Activated T-helper 1 cell treated with anti-CD3 and anti-CD28 coated beads, Interleukin-2, amount 50 U/mL, for 16 hours (primary cell): Measurements from ENCODE around the gene NF2.
"Not testable (repeated sequence)": the region's sequence is repeated elsewhere in the genome, so short reads cannot be mapped to it uniquely, and the experiment has no call there.

Experiments used
- DNase-seq, 2 donors: peaks; one replicate each; pipeline ENCODE4 v3.0.0-alpha.2; 2020; ENCODE audit warnings: low read depth in 1 of 2, low spot score in 1 of 2

NF2 gene

DNA sequence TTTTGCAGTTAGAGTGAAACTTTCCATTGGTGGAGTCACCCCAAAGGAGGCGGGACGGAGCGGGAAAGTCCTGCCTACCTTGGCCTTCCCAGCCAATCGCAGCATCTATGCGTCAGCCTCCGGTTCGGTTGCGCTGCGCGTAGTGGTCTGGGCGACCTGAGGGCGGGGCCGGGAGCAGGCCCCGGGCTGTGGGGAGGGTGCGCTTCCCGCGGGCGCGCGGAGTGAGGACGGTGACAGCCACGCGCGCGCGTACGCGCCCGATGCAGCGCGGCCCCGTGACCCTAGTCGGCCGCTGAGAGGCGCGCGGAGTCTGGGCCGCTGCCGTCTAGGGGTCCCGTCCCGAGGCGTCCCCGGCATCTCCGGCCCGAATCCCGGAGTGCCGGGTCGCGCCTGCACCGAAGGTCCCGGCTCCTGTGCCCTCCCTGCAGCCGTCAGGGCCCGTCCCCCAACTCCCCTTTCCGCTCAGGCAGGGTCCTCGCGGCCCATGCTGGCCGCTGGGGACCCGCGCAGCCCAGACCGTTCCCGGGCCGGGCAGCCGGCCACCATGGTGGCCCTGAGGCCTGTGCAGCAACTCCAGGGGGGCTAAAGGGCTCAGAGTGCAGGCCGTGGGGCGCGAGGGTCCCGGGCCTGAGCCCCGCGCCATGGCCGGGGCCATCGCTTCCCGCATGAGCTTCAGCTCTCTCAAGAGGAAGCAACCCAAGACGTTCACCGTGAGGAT is at the start of gene NF2:
TSS of gene NF2 (plus strand) at position 276 of the 718 bp plus-strand sequence. CDS start at position 642, 366 bp downstream.
- DNase-seq, result peak; percentile 93 to 97

DNA sequence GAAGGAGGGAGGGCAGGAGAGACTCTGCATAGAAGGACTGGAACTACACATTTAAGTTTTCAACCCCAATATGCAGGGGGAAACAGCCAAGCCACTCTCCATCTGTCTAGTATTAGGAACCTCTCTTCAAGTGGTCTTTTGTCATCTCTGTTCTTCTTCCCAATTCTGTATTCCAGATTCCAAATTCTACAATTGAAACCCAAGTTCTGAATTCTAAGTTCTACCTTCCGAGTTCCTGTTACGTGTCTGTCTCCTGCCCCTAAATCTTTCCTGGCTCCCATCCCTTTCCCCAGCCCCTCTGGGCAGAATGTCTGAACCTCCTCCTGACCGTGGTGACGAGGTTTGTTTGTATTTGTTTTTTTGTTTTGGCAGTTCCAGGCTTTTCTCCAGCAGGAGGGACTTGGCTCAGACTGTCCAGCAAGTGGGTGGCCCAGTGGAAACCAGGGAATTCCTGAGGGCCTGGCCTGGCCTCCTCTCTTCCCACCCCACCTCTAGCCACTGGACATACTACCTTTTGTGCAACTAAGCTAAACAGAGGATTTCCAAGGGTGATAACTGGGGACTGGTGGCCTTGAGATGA is 48.3 kb upstream of the NF2 start:
- DNase-seq, result no peak

DNA sequence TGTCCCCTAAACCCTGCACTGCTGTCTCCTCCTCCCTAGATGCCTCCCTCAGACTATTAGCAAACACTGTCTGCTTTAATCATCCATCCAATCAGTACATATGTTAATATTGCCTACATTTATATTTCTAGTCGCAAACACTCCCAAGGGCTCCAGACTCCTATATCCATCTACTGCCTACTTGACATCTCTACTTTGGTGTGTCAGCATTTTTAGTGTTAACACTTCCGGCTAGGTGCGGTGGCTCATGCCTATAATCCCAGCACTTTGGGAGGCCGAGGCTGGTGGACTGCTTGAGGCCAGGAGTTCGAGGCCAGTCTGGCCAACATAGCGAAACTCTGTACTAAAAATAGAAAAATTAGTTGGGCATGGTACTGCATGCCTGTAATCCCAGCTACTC is 44.4 kb upstream of the NF2 start:
- DNase-seq, result no peak

DNA sequence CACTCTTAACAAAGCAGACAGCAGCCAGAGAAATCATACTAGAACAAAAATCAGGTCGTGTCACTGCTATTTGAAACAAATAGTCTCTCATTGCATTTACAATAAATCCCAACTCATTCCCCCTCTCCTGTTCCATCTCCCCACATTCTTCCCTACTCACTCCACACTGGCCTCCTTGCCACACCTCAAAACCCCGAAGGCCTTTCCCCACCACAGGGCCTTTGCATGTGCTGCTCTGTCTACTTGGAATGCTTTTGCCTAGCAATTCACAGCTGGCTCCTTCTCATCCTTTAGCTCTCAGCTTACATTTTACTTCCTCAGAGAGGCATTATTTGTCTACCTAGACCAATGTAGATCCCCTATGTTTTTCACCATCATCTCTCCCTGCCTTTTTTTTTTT is 43.6 kb upstream of the NF2 start:
- no peak for DNase-seq

DNA sequence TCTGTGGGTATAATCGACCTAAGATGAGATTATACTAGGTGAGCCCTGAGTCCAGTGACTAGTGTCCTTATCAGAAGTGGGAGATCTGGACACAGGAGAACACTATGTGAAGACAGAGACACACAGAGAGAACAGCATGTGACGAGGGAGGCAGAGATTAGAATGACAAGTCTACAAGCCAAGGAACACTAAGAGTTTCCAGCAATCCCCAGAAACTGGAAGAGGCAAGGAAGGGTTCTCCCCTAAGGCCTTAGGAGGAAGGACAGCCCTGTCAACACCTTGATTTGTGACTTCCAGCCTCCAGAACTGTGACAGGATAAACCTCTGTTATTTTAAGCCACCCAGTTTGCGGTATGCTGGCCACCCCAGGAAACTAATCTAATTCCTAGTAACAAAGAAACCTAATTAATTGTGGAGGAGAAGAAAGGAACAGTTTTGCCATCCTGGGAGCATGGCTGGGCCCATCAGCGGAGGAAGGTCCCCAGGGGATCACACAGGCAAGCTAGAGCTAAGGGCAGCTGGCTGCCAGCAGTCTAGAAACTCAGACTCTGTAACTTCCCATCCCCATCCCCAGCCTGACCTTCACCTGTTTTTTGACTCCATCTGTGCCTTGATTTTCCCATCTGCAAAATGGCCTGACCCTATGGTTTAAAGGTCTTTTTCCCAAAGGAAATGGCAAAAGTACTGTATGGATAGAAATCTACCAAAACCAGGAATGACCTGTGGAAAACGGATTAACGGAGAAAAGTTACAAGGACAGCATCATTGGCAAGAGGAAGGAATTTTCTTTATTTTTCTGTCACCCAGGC is 39.6 kb upstream of the NF2 start:
- DNase-seq, result no peak

DNA sequence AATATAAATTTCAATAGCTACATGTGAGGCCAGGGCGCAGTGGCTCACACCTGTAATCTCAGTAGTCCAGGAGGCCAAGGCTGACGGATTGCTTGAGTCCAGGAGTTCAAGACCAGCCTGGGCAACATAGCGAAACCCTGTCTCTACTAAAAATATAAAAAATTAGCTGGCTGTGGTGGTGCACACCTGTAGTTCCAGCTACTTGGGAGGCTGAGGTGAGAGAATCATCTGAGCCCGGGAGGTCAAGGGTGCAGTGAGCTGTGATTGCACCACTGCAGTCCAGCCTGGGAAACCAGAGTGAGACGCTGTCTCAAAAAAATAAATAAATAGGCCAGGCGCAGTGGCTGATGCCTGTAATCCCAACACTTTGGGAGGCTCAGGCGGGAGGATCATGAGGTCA is 36.9 kb upstream of the NF2 start:
- not testable (repeated sequence) for DNase-seq

DNA sequence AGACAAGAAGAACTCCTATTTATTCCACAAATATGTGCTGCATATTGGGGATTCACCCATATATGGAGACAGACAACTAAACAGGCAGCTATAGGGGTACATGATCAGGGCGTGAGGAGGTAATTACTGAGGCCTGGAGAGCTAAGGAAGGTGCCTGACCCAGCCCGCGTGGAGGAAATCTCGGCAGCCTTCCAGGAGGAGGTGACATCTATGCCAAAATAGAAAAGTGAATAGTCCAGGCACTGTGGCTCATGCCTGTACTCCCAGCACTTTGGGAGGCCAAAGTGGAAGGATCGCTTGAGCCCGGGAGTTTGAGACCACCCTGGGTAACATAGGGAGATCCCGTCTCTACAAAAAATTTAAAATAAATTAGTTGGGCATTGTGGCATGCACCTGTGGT is 36.1 kb upstream of the NF2 start:
- DNase-seq, result no peak

DNA sequence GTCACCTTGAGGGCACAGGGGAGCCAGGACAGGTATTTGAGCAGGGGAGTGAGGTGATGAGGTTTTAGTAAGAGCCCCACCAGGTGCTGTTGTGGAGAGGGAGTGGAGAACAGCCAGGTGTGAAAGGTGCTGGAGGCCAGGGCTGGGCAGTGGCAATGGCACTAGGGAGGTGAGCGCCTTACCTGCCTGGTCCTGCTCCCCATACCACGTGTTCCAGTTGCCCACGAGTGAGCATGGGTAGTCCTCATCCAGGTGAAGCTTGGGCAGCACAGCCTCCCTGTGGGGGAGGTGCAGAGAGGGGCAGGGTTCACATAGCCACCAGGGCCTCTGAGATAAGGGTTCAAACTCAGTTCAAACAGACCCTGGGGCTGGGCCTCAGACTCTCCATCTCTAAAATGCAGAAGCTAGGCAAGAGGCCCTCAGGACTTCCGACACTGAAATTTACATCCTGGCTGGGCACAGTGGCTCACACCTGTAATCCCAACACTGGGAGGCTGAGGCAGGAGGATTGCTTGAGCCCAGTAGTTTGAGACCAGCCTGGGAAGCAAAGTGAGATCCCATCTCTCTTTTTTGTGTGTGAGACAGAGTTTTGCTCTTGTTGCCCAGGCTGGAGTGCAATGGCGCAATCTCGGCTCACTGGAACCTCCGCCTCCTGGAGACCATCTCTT is 34.3 kb upstream of the NF2 start:
- no peak for DNase-seq

DNA sequence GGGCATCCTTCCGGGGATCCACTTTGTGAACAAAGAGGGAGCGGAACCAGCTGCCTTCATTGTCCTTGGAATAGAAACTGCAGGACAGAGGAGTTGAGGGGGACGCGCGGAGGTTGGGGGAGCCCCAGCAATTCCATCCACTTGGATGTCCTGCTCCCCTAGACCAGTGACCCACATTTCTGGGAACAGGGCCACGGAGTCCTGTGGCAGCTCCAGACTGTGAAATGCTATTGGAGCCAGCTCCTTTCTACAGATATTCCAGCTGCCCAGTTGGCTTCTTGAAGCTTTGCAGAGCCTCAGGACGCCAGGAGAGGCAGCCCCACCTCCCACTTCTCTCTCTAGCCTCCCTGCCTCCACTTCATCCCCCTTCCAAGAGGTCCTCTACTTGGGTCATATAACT is 33.0 kb upstream of the NF2 start:
- DNase-seq, result no peak

DNA sequence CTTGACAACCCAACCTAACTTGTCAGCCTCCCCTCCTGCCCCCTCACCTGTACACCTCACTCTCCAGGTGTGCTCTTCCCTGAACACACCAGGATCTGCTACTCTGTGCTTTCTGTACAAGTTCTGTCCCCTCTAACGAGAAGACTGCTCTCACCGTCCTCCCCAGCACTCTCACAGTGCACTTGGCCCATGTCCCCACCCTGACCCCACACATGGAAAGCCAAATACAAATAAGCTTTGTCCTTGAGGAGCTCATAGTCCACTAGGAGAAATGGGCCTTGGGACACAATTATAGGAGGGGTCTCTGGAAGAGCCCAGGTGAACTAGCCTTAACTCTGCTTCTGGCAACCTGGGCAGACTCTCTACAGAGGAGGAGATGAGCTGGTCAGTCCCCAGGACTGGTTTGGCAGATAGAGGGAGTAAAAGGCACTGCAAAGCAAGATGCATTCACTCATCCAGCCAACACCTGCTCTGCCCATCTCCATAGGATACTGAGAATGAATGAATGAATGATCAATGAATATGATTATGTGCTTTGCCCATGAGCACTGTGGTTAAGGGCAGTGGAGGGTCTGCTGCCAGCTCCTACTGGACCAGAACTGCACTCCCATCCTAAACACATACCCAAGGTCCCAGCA is 32.4 kb upstream of the NF2 start:
- no peak for DNase-seq

DNA sequence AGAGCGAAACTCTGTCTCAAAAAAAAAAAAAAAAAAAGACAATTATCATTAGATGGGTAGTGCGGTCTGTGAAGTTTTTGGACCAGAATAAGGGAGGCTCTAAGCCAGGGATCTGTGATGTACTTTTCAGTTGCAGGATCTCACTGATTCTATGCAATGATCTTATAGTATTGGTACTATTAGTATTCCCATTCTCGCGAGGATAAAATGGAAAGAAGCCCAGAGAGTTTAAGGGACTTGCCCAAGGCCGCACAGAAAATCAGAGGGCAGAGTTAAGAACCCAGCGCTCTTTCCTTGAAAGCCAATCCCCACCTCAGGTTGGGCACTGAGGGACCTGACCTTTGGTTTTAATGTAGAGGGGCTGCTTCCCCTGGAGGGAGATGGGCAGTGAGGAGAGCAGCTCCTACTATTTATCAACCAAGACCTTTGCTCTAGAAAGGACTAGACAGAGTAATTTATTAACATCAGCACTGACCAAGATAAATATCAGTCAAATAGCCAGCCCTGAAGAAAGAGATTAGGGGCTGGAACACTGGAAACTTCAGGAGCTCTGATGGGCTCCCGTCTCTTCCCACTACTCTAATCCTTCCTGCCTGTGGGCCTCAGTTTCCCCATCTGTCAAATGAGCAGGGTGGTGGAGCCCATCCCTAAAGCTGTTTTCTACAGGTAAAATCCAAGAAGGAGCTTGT is 28.5 kb upstream of the NF2 start:
- DNase-seq, result no peak

DNA sequence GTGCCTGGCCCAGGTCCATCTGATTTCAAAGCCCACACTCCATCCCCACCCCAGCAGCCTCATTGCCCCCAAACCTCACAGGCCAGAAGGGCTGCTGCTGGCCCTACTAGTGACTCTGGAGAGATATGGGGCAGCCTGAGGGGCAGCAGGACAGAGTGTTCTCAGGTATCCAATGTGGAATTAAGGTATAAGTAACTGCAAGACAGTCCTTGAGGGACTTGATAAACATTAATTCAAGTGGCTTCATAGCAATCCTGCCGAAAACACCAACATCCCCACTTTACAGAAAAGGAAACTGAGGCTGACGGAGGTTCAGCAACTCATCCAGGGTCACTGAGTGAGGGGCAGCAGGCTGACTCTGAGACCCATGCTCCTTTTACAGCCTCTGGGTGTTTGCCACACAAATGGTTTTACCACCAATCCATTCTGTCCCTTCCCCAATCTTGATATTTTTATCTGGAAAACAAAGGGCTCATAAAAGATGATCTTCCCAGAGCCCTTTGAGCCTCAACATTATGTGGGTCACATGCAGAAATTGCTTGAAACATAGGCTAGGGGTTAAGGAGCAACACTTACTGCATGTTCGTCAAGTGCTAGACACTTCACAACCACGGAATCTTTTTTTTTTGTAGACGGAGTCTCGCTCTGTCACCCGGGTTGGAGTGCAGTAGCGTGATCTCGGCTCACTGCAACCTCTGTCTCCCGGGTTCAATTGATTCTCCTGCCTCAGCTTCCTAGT is 24.8 kb upstream of the NF2 start:
- DNase-seq, result no peak

DNA sequence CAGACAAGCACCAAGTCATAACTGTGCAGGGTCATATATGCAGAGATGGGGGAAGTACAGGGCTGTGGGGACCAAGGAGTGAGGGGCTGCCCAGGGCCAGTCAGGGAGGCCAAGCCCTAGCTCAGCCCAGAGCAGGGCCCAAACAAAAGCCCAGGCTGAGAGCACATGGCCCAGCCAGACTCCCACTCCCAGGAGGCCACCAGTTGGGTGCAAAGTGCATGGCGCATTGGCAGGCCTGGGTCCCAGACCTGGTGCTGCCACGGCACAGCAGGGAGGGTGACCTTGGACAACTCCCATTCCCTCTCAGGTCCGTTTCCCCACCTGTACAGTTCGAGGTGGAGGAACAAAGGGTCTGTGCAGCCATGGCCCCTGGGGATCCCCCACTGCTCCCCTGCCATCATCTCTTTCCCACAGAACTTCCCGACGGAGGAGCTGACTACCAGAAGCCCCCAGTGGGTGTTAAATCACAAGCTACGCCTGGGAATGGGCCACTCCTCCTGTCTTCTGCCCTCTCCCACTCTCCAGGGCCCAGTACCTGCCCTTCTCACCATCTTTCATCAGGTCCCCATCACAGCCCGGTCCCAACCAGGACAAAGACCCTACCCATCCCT is 23.1 kb upstream of the NF2 start:
- no peak for DNase-seq

DNA sequence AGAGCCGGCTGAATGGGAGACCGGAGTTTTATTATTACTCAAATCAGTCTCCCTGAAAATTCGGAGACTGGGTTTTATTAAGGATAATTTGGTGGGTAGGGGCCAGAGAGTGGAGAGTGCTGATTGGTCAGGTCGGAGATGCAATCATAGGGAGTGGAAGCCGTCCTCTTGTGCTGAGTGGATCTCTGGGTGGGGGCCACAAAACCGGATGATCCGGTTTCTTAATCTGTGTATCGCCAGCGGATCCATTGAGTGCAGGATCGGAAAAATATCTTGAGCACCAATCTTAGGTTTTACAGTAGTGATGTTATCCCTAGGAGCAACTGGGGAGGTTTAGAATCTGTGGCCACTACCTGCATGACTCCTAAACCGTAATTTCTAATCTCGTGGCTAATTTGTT is 21.6 kb upstream of the NF2 start:
- no peak for DNase-seq

DNA sequence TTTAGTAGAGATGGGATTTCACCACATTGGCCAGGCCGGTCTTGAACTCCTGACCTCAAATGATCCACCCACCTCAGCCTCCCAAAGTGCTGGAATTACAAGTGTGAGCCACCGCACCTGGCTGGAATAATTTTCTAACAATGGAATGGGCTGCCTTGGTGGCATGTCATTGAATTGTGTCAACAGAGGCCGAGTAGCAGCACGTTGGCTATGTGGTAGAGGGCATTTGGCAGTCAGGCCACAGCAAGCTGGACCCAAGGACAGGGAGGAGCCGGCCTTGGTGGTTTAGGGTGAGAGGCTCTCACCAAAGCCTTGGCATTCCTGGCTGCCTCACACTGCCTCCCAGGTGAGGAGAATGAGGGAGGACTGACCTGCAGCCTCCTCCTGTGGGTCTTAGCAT is 18.5 kb upstream of the NF2 start:
- DNase-seq, result no peak

DNA sequence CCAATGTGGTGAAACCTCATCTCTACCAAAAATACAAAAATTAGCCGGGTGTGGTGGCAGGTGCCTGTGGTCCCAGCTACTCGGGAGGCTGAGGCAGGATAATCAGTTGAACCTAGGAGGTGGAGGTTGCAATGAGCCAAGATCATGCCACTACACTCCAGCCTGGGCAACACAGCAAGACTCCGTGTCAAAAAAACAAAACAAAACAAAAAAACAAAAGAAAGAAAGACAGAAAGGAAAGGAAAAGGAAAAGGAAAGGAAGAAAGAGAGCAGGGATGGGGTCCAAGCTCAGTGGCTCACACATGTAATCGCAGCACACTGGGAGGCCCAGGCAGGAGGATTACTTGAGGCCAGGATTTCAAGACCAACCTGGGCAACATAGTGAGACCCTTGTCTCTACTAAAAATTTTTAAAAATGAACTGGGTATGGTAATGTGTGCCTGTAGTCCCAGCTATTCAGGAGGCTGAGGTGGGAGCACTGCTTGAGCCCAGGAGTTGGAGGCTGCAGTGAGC is 17.2 kb upstream of the NF2 start:
- DNase-seq, result not testable (repeated sequence)

DNA sequence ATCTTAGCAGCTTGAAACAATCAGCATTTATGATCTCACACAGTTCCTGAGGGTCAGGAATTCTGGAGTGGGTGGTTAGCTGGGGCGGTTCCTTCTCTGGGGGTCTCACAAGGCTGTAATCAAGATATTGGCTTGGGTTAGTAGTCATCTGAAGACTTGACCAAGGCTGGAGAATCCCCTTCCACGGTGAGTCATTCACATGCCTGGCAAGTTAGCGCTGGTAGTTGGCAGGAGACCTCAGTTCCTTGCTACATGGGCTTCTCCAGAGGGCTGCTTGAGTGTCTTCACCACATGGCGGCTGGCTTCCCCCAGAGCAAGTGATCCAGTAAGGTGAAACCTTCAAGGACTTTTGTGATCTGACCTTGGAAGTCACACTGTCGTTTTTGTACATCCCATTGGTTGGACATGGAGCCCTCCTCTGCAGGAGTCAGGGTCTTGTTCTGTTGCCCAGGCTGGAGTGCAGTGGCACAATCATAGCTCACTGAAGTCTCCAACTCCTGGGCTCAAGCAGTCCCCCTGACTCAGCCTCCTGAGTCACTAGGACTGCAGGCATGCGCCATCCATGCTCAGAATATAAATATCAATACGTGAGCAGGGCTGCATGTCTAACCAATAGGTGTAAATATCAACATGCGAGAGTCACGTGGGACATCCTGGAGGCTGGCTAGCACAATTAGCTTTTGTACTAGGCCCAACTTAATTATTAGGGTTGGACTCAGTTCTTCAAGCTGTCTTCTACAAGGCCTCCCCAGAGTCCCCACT is 15.3 kb upstream of the NF2 start:
- DNase-seq, result no peak

DNA sequence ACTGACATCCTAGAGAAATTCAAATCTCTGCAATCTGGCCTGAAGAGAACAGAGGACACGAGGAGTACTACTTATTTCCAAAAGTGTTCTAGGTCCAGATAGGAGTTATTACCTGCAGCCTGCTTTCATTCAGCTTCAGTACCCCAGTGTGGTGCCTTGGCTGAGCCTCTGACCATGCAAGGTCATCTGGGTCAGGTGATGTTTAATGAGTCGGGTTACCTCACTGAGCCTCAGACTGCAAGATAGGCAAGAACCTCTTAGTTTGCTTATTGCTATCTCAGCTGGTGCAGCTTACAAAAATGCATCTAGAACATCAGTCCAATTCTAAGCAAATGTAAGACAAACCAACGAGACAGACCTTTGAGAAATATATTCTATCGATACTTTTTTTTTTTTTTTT is 9.5 kb upstream of the NF2 start:
- DNase-seq, result no peak

DNA sequence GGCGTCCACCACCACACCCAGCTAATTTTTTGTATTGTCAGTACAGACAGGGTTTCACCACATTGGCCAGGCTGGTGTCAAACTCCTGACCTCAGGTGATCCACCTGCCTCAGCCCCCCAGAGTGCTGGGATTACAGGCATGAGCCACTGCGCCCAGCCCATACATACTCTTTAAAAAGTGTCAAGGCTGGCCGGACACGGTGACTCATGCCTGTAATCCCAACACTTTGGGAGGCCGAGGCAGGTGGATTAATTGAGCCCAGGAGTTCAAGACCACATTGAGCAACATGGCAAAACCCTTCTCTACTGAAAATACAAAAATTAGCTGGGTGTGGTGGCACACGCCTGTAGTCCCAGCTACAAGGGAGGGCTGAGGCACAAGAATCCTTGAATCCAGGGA is 9.0 kb upstream of the NF2 start:
- not testable (repeated sequence) for DNase-seq
